Fibroblast of skin of scalp (primary cell): ENCODE results near the gene HSPB2. TPM values are rescaled to one million over a fixed set of nuclear protein-coding genes. Genes with fewer than 3 reads are reported as not detected.
"Not testable (repeated sequence)": the region's sequence is repeated elsewhere in the genome, so short reads cannot be mapped to it uniquely, and the experiment has no call there.

Experiments
- DNase-seq: peaks from one replicate; pipeline ENCODE4 v3.0.0-alpha.2; 2013
- polyA plus RNA-seq, 2 experiments: library from polyadenylated mRNA; unstranded; fragments of 120-200 nt; gene quantifications; one replicate each; pipeline ENCODE4 v1.2.1, GENCODE V29; 2013; ENCODE audit not compliant: insufficient read length in 2 of 2

HSPB2 gene, protein sequence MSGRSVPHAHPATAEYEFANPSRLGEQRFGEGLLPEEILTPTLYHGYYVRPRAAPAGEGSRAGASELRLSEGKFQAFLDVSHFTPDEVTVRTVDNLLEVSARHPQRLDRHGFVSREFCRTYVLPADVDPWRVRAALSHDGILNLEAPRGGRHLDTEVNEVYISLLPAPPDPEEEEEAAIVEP
- 7.9 TPM for polyA plus RNA-seq (2013, experiment 1 of 2; ENCODE audit: insufficient read length)
- polyA plus RNA-seq (2013, experiment 2 of 2; ENCODE audit: insufficient read length) = 8.3 TPM

DNA sequence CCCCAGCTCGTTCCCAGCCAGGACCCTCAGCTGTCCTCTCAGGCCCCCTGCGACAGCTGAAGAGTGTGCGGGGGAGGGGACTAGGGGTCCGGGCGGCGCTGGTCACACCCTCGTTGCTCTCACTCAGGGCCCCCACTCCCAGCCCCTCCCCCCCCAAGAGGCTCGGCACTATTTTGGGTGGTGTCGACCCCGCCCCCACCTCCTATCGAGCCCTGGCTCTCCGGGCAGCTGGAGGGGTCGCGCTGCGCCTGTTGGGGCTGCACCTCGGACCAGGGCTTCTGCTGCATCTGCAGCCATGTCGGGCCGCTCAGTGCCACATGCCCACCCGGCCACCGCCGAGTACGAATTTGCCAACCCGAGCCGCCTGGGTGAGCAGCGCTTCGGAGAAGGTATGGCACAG lies at the start of gene HSPB2:
Gene HSPB2, plus strand, starts transcription at position 200 of the 400 bp plus-strand sequence. Its CDS starts 96 bp downstream, at position 296.
- DNase-seq = peak; percentile 41

DNA sequence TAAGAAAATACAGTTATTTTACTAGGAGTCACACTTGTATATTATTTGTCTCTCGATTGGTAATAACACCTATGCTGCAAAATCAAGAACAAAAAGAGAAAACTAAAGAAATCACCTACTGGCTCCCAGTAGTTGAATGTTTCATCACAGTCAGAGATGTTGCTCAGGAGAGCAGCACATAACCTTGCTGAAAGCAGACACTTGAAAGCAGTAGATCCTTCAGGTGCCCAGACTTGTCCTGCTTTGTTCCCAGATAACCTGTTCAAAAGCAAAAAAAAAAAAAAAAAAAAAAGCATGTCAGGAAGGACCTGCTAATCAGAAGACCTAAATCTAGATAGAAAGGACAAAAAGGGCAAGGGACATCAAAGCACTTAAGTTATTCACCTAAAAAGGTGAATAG lies 42.4 kb upstream of the HSPB2 start:
- DNase-seq = no peak

DNA sequence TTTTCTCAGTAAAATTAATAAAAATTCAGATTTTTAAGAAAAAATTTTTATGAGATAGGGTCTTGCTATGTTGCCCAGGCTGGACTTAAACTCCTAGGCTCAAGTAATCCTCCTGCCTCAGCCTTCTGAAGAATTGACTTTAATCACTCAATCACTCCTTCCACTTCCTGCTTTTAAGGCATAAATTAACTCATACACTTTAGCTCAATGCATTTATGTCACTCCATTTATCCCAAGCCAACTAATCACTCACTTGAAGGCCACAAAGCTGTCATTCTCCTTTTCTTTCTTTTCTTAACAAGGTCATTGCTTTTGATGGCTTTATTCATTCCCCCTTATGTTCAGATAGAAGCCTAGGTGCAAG lies 42.0 kb upstream of the HSPB2 start:
- DNase-seq = no peak

DNA sequence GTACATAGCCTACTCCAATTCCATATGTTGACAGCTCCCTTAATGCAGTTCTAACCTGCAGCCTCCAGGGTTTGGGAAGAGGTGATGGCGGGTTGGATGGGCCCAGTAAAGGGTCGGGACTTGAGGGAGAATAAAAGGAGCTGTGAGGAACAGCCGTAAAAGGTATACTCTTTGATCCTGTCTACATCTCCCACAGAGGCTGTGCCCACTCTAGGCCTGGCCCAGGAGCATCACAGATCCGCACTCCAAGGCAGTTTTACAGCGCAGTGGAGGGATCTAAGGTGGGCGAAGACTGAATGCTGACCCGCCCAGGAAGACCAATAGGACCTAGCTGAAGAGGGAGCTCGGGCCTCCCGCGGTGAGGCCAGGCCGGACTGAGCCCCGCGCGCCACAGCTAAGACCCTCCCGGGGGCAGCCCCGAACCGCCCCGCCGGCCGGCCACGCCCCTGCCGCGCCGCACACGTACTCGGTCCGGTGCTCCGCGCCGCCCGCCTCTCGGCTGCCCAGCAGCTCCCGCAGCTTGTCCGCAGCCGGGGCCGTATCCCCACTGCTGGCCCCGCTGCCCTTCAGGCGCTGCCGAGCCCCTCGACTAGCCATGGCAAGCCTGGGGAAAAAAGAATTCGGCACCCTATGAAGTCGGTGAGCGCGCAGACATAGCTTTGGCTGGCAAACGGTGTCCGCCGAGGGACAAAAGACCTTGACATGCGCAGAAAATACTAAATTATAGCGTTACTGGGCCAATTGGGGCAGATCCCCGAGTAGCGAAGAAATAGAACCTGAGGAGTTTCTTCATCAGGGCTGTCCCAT lies 41.4 kb upstream of the HSPB2 start, which contains the start of gene ALG9:
Gene ALG9, minus strand, starts transcription at position 696 of the 807 bp plus-strand sequence. Its CDS starts 99 bp downstream, at position 597.
- DNase-seq = peak; percentile 87

DNA sequence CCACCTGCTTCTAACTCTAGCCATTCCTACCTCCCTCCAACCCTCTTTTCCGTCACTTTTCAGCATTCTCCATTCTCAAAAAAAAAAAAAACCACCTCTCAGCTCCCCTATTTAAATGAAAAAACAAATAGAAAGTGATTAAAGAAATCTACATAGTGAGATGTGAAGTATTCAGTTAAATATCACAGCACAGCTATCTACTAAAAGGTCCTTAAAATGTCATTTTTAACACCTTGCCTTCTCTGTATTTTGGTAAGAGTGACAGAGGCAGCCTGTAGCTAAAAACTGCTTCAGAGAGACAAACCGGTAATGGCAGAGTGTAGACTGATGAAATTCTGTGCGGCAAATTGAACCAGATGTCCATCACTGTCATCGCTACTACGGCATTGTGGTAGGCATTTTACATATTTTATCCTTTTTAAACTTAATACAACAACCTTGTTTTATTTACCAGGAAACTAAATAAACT lies 40.8 kb upstream of the HSPB2 start:
- peak; percentile 2 for DNase-seq

DNA sequence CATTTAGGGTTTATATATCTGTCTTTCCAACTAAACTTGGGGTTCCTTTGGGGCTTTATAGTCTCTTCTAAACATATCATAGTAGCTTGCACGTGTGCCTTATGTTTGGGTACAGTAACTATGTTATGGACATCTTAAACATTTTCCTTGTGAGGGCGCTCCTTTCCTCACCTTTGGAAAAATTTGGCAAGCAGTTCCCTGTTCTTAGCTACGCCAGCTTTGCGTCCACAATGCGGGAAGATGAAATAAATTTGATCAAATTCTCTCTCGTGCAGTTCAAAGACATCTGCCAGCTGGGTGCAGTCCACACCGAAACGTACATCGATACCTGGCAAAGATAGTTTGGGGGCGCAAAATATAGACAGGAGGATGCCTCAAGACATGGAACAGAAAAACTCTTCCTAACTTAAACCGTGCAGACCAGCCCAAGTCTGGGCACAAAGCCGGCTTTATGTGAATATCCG lies 34.1 kb upstream of the HSPB2 start:
- DNase-seq = peak; percentile 51

DNA sequence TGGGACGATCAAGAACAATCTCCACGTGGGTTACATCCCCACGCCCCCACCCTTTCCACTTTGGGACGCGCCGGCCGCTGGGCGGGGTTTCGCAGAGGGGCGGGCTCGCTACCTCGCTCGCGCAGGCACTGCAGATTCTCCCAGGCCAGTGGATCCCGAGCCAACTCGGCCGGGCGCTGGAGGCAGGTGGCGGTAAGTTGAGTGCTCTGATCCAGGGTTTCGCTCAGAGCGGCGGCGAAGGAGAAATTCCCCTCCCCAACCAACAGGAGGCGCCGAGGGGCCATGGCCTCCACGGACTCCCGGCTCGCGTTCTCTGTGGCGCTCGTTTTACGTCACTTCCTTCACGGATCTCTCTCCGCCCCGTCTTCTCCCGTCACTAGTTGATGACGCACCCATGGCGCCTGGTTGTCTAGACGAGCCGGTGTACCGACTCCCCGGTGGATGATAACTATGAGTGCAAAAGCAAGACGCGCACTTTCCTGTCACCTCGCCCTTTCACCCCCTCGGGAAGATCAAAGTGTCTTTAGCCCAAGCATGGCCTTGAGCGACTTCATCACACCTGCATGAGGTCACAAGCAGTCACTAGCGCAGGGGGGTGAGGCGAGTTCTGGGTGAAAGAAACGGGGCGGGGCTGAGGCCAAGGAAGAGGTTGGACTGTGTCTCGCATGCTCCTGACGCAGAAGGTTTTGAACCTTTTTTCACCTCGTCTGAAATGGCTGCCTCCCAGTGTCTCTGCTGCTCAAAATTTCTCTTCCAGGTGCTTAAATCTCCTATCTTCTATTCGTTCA lies 33.5 kb upstream of the HSPB2 start, which contains the start of the genes CFAP68 and FDXACB1:
Gene CFAP68, plus strand, starts transcription at position 693 of the 788 bp plus-strand sequence. Its CDS starts 20 bp downstream, at position 713.
Gene FDXACB1, minus strand, starts transcription at position 317 of the 788 bp plus-strand sequence. Its CDS starts 33 bp downstream, at position 284.
- peak; percentile 98 for DNase-seq

DNA sequence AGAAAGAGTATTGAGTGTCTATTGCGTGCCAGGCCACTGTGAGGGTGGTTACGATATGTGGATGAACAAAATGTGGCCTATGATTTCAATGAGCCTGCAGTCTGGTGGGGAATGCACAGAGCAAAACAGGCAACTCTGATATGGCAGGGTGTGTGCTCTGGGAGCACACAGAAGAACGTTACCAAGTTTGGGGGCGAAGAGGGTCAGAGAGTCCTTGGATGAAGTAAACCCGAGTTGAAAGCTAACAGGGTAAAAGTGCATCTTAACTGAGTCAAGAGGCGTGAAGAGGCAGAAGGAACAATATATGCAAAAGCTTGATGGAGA lies 32.9 kb upstream of the HSPB2 start:
- no peak for DNase-seq

DNA sequence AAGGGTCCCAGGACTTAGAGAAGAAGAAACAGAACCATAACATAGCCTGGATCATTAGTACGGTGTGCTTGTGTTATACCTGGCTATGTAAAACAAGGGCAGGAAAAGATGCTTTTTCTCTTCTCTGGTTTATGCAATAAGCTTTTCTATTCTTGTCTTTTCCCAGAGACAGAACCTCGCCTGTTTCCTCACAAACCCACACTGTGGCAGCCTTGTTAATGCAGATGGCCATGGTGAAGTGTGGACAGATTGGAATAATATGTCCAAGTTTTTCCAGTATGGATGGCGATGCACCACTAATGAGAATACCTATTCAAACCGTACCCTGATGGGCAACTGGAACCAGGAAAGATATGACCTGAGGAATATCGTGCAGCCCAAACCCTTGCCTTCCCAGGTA lies 30.3 kb upstream of the HSPB2 start:
- no peak for DNase-seq

DNA sequence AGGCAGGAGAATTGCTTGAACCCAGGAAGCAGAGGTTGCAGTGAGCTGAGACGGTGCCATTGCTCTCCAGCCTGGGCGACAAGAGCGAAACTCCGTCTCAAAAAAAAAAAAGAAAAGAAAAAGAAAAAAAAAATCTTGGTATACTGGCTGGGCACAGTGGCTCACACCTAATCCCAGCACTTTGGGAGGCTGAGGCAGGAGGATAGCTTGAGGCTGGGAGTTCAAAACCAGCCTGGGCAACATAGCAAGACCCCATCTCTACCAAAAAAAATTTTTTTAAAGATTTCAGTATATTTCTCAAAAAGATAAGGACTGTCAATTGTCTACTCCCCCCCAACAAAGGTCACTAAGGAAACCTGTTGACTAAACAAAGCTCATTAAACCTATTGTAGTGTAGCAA lies 27.5 kb upstream of the HSPB2 start:
- DNase-seq = not testable (repeated sequence)

DNA sequence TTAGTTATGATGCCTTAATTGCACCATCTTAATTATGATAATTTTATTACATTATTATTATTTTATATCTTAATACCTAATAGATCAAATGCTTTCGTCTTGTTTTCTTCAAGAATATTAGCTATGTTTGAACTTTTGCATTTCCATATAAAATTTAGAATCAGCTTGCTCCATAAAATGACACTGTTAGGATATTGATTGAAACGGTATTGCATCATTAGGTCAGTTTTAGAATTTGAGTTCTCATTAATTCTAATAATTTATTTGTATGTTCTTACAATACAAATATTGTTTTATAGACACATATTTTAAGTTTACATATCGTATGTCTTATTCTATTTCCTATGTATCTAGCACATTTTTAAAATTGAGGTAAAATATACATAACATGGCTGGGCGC lies 26.5 kb upstream of the HSPB2 start:
- no peak for DNase-seq

DNA sequence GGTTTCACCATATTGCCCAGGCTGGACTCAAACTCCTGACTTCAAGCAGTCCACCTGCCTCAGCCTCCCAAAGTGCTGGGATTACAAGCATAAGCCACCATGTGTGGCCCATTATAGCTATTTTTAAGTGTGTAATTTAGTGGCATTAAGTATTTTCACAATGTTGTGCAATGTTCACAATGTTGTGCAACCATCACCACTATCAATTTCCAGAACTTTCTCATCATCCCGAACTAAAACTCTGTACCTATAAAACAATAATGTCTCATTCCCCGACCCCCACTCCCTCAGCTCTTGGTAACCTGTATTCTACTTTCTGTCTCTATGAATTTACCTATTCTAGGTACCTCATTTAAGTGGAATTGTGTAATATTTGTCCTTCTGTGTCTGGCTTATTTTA lies 25.7 kb upstream of the HSPB2 start:
- DNase-seq = no peak

DNA sequence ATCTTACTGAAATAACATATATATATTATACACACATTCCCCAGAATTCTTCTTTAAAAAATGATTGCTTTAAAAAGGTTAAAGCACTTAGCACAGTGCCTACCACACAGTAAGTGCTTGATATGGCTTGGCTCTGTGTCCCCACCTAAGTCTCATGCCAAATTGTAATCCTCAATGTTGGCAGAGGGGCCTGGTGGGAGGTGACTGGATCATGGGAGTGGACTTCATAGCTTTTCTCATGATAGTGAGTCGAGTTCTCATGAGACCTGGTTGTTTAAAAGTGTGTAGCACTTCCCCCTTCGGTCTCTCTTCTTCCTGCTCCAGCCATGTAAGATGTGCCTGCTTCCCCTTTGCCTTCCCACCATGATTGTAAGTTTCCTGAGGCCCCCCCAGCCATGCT lies 7.1 kb upstream of the HSPB2 start:
- peak; percentile 86 for DNase-seq

DNA sequence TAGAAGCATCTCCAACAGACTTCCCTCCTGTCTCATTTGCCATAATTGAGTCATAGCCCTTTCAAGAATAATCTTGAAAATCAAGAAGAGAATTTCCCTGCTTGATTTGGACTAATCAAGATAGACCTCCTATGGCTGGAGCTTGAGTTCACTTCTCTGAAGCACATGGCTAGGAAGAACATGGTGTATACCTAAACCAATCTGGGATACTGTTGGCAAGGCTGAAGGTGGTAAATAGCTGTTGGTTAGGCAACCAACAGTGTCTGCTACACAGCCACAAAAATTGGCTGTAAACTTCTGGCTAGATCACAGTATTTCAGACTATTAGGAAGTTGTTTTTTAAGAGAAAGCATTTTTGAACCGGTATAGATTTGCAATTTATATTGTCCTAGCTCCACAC lies 5.9 kb upstream of the HSPB2 start:
- no peak for DNase-seq

DNA sequence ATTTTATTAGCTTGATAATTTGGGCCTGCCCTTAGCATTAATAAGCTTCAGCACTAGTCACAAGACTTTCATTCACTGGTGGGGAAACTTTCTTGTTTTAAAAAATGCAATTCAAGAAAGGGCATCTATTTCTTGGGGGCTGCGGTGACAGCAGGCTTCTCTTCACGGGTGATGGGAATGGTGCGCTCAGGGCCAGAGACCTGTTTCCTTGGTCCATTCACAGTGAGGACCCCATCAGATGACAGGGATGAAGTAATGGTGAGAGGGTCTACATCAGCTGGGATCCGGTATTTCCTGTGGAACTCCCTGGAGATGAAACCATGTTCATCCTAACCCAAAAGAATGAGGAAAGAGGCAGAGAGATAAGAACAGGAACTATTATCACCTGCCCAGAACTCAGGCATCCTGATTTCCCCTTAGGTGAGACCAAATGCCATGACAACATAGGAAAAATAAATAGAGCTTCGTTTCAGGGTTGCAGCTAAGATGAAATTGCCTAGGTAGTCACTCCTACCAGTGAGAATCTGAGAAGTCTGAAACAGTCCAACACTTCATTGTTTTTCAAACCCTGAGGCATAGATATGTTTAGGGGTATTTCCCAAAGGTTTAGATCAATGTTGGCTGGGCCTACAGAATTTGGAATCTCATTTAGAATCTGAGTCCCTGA lies 3.8 kb upstream of the HSPB2 start:
- no peak for DNase-seq

DNA sequence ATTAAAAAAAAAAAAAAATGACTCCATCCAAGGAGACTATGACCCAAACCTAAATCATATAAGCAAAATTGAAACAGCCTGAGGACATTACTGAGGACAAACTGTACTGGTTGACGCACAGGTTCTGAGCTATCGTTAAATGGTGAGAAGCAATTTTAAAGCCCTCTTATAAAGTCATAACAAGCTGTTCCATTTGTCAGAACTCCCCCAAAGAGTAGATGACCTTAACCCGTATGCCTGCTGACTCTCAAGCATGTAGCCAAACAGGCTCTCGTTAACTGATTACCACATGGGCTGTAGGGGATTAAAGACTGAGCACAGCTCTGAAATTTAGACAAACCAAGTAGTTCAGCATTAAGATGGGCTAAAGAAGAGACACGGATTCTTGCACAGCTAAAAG lies 3.2 kb upstream of the HSPB2 start:
- DNase-seq = no peak

DNA sequence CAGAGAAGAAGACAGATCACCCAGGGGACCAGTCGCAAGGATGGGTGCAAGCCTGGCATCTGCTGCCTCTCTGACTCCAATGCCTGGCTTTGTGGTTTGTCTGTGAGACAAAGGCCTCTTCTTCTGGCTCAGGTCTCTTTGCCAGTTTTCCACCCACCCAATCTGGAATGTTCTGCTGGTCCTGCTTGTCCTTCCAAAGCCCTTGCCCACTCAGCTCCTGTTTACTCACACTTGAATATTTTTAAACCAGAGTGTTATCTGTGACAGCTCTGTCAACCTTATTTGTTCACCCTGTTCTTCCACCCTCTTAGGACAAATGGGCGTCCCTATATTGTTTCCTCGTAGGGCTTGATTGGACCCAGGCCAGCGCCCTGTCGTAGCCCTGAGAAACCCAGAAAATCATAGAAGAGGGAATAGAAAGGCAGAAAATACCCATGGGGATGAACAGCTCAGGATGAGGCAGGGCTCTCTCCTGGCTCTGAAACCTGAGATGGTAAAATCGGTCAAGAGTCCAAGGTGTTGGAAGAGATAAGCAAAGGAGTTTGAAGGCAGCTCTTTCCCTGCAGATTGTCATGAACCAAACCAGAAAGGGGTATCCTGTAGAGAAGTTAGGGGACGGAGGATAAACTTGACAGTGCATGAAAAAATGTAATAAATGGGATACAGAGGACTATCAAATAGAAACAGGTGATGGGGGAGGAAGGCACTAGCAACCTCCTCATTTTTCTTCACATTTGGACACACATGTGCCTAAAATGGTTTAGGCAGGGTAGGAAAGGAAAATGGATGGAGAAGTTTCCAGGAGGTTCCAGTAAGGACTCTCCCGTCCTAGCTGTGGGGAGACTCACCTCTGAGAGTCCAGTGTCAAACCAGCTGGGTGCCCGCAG lies 1.6 kb upstream of the HSPB2 start:
- no peak for DNase-seq

DNA sequence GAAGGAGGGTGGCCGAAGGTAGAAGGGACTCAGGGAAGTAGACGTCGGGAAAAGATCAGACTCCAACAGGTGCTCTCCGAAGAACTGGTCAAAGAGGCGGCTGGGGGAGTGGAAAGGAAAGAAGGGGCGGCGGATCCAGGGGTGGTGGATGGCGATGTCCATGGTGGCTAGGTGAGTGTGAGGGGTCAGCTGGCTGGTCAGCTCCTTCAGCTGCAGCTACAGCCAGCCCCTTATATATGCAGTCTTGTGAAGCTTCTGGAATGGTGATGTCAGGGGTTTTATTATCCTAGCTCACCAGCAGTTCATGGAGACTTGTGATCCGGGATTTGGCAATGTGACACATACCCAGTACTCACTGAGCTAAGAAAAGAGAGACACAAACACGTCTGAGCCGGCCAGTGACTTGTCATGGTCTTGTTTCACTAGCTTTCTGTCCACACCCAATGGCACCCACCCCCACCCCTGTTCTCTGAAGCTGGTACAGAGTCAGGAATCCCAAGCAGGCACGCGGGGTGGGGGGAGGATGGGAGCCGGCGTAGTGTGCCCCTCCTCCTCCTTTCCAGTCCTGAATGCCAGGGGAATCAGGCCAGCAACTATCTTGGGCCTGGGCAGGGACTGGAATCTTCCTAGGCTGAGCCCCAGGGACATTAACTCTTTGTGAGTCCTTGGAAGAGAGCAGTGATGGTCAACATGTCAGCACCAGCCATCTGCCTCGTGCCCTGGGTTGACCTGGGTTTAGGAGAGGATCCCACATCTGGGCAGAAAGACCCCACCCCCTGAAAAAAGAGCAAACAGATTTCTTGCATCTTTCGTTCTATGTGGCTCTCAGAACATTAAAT lies 752 bp upstream of the HSPB2 start, which contains the start of gene CRYAB:
Gene CRYAB, minus strand, starts transcription at position 208 of the 839 bp plus-strand sequence. Its CDS starts 46 bp downstream, at position 162.
- peak; percentile 99 for DNase-seq

DNA sequence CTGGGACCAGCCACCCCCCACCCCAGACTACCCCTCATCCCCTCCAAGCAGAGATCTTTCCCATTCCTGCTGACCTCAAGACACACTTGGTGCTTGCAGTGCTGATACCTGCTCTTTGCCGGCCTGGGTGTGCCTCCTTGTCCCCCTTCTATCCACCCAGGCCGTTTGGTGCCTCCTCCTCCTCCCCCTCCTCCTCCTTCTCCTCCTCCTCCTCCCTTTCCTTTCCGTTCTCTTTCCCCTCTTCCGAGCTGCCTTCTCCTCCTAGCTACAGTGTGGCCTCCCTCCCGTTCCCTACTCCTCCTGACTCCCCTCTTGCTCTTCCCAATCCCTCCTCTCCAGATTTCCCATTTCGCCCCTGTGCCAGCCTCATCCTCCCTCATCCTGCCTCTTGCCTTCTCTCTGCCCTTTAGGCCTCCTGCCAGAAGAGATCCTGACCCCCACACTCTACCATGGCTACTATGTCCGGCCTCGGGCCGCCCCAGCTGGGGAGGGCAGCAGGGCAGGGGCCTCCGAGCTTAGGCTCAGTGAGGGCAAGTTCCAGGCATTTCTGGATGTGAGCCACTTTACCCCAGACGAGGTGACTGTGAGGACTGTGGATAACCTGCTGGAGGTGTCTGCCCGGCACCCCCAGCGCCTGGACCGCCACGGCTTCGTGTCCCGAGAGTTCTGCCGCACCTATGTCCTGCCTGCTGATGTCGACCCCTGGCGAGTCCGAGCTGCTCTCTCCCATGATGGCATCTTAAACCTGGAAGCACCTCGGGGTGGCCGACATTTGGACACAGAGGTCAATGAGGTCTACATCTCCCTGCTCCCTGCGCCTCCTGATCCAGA lies 712 bp downstream of the HSPB2 start:
- peak; percentile 64 for DNase-seq
